AML-193 (cell line): ENCODE data around the gene PUS1.

ENCODE experiments used
- DNase-seq, 2 experiments: peaks; one replicate each; lab custom pipeline; 2025; lab: John Stamatoyannopoulos, UW

PUS1 gene

GRCh38 chr12:131990066-131990979, 61.2 kb downstream of the PUS1 start:
- no peak for DNase-seq

DNA sequence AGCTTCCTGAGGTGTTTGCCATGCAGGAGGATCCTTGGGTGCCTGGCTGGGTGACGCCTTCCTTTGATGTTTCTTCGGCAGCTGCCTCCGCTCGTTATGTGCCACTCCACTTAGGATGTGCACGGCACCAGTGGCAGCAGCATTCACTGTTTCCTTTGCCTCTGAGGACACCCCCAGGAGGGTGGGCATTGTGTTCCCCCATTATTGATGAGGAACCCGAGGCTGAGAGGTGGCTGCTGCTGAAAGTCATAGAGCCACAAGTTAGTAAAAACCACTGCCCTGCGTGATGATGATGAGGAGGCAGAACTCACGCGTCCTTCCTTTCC, 61.9 kb downstream of the PUS1 start:
- DNase-seq: no peak

- no peak for DNase-seq
Observed at GRCh38 chr12:131991816-131992430, 62.8 kb downstream of the PUS1 start.

DNA sequence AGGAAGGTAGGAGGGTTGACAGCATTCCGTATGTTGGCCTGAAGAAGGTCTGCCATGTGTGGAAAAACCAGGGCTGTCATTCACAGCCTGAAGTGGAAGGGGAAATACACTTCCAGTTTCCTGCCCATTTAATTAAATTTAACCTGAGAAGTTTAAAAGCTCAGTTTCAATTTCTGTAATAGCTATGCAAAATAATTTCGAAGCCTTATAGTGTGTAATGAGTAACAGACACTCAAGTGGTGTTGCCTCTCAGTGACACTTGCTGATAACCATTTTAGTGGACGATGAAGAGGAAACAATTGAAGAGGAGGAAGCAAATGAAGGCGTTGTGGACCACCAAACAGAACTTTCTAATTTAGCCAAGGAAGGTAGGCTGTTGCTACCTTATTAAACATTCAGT, 65.5 kb downstream of the PUS1 start:
- no peak for DNase-seq
